ENCODE measurements around the gene RBM39. TPM values are rescaled to one million over a fixed set of nuclear protein-coding genes. Genes with fewer than 3 reads are reported as not detected.

Gene RBM39
- total and polyA plus RNA-seq, 10 of the 15 experiments (the other 5 are each of a cell fraction or from before 2014, with no cell fraction given): 135 to 280 (median 217) TPM

- TF ChIP-seq MEF2B (IDR thresholded peaks at IDR 0.05; ENCODE audit: partially characterized antibody, poor library complexity, severe bottlenecking) (no peak), CREB1 (IDR thresholded peaks at IDR 0.05; ENCODE audit: low read depth) (peak; percentile 28; the same call in 1 of the 2 replicates), EP300 (IDR thresholded peaks at IDR 0.05; ENCODE audit: borderline replicate concordance in 1 of 2, control insufficient read depth in 1 of 2, low read depth in 2 of 2, low read length in 2 of 2) (no peak), JUND (IDR thresholded peaks at IDR 0.05; ENCODE audit: low read depth, low read length) (no peak), POLR2AphosphoS5 (IDR thresholded peaks at IDR 0.05; ENCODE audit: low read length) (peak; percentile 74), MLLT1 (IDR thresholded peaks at IDR 0.05) (no peak; the same call in 1 of the 2 replicates), GATAD2B (conservative IDR thresholded peaks at IDR 0.05; ENCODE audit: low read depth) (no peak), RUNX3 (IDR thresholded peaks at IDR 0.05; ENCODE audit: low read length) (peak; percentile 83), NBN (IDR thresholded peaks at IDR 0.05) (peak; percentile 72), MTA2 (IDR thresholded peaks at IDR 0.05; ENCODE audit: low read depth) (peak; percentile 45; the same call in 1 of the 2 replicates), SUPT20H (IDR thresholded peaks at IDR 0.05; ENCODE audit: borderline replicate concordance, control insufficient read depth, low read depth, low read length) (no peak), CHD4 (IDR thresholded peaks at IDR 0.05) (no peak), MEF2A (IDR thresholded peaks at IDR 0.05; ENCODE audit: insufficient read depth, low read depth, low read length) (no peak), CEBPB (IDR thresholded peaks at IDR 0.05; ENCODE audit: borderline replicate concordance in 1 of 2, low read depth in 2 of 2, low read length in 2 of 2) (no peak), SKIL (IDR thresholded peaks at IDR 0.05; ENCODE audit: low read depth, poor library complexity, severe bottlenecking) (no peak), CBX5 (IDR thresholded peaks at IDR 0.05; ENCODE audit: low read depth) (no peak), IRF4 (IDR thresholded peaks at IDR 0.05; ENCODE audit: low read depth, low read length) (peak; percentile 24; the same call in 1 of the 2 replicates), SIN3A (IDR thresholded peaks at IDR 0.05; ENCODE audit: low read depth, low read length) (0 out of 2 replicates have a peak, but pooled peaks have one; percentile 27), IRF5 (IDR thresholded peaks at IDR 0.05; ENCODE audit: borderline replicate concordance) (no peak), KDM1A (IDR thresholded peaks at IDR 0.05; ENCODE audit: borderline replicate concordance) (no peak), STAT3 (IDR thresholded peaks at IDR 0.05; ENCODE audit: low read depth, low read length) (no peak), SMARCA5 (IDR thresholded peaks at IDR 0.05) (no peak)
- TF ChIP-seq, protein P1, sequence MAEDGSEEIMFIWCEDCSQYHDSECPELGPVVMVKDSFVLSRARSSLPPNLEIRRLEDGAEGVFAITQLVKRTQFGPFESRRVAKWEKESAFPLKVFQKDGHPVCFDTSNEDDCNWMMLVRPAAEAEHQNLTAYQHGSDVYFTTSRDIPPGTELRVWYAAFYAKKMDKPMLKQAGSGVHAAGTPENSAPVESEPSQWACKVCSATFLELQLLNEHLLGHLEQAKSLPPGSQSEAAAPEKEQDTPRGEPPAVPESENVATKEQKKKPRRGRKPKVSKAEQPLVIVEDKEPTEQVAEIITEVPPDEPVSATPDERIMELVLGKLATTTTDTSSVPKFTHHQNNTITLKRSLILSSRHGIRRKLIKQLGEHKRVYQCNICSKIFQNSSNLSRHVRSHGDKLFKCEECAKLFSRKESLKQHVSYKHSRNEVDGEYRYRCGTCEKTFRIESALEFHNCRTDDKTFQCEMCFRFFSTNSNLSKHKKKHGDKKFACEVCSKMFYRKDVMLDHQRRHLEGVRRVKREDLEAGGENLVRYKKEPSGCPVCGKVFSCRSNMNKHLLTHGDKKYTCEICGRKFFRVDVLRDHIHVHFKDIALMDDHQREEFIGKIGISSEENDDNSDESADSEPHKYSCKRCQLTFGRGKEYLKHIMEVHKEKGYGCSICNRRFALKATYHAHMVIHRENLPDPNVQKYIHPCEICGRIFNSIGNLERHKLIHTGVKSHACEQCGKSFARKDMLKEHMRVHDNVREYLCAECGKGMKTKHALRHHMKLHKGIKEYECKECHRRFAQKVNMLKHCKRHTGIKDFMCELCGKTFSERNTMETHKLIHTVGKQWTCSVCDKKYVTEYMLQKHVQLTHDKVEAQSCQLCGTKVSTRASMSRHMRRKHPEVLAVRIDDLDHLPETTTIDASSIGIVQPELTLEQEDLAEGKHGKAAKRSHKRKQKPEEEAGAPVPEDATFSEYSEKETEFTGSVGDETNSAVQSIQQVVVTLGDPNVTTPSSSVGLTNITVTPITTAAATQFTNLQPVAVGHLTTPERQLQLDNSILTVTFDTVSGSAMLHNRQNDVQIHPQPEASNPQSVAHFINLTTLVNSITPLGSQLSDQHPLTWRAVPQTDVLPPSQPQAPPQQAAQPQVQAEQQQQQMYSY (CRISPR knock-in tag; IDR thresholded peaks at IDR 0.05): no peak
These were observed 31.2 kb upstream of the RBM39 start (continued) for GRCh38 chr20:35773154-35773751.

Measured in GM12878 (cell line).